BLaER1 treated with 17β-estradiol and CSF1 and Interleukin-3, amounts not matched to agents 10 nM and 100 nM (cell line): Measurements from ENCODE around the gene SPIRE2.
A peak's percentile ranks its signal among the peaks of the same experiment; 100 is the strongest.

Experiments
- H3K27ac ChIP-seq, 11 experiments: shearing (Covaris generic); formaldehyde crosslinking; 2 replicates each; pipeline ENCODE4 v1.8.1; 2022
- H3K27me3 ChIP-seq, 11 experiments: shearing (Covaris generic); formaldehyde crosslinking; 2 replicates each; pipeline ENCODE4 v1.8.1; 2022
- H3K36me3 ChIP-seq, 11 experiments: shearing (Covaris generic); formaldehyde crosslinking; 2 replicates each; pipeline ENCODE4 v1.8.1; 2022
- H3K4me1 ChIP-seq, 10 experiments: shearing (Covaris generic); formaldehyde crosslinking; 2 replicates each; pipeline ENCODE4 v1.8.1; 2022
- H3K4me2 ChIP-seq, 11 experiments: shearing (Covaris generic); formaldehyde crosslinking; 2 replicates each; pipeline ENCODE4 v1.8.1; 2022
- H3K4me3 ChIP-seq, 10 experiments: shearing (Covaris generic); formaldehyde crosslinking; 2 replicates each; pipeline ENCODE4 v1.8.1; 2022
- H3K9ac ChIP-seq, 11 experiments: shearing (Covaris generic); formaldehyde crosslinking; 2 replicates each; pipeline ENCODE4 v1.8.1; 2022
- H3K9me3 ChIP-seq, 11 experiments: shearing (Covaris generic); formaldehyde crosslinking; replicated peaks in 1 of 11; 2 replicates each; pipeline ENCODE4 v1.8.1; 2022
- H4K20me1 ChIP-seq, 11 experiments: shearing (Covaris generic); formaldehyde crosslinking; 2 replicates each; pipeline ENCODE4 v1.8.1; 2022
- Cebpa-rat ChIP-seq, 11 experiments: shearing (Covaris generic); IDR thresholded peaks; 2 replicates each; pipeline ENCODE4 v1.8.1; 2022

The SPIRE2 gene

GRCh38 chr16:89887243-89887642, 59.0 kb downstream of the SPIRE2 start:
- Histone ChIP-seq H3K4me2 (no peak overlapping the region), H3K9me3 (no peaks in the 10 kb centered on the region), H3K4me3 (no peak overlapping the region), H3K36me3 (peaks cover 100% of the 10 kb centered on the region in 11 experiments), H3K4me1 (peaks cover 0 to 2% (median 0%) of the 10 kb centered on the region in 10 experiments; a peak in 4 of 20 replicates), H3K9ac (no peak overlapping the region), H4K20me1 (peaks cover 58 to 100% (median 88%) of the 10 kb centered on the region in 11 experiments), H3K27ac (no peak overlapping the region), H3K27me3 (no peaks in the 10 kb centered on the region)
- TF ChIP-seq Cebpa-rat (IDR thresholded peaks at IDR 0.05) = no peak

DNA sequence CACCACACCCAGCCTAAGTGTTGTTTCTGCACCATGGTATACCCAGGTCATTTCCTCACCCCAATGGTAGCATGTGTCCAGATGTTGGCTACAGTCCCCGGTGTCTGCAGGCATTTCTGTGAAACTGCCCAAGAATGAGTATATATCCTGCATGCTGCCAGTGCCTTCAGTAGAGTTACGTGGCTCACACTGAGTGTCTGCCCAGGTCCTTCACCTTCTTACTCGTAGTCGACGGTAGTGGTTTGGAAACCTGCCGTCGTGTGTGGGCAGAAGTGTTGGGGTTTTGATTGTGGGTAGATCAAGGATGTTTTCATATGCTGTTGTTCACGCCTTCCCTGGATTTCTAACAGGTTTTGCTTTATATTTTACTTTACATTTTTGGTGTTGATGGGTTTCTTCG, 61.9 kb downstream of the SPIRE2 start:
- H3K27ac ChIP-seq = no peak overlapping the region
- no peak overlapping the region for H3K4me2 ChIP-seq
- no peaks in the 10 kb centered on the region for H3K4me1 ChIP-seq
- no peak for TF ChIP-seq Cebpa-rat (IDR thresholded peaks at IDR 0.05)
- H3K9ac ChIP-seq = 0 out of 22 replicates have a peak overlapping the region, but pooled peaks of 1 of the 11 experiments have one; percentile 26
- H3K4me3 ChIP-seq = no peak overlapping the region
- peaks cover 57 to 100% (median 88%) of the 10 kb centered on the region in 11 experiments for H4K20me1 ChIP-seq
- peaks cover 100% of the 10 kb centered on the region in 11 experiments for H3K36me3 ChIP-seq
- no peaks in the 10 kb centered on the region for H3K27me3 ChIP-seq
- H3K9me3 ChIP-seq = no peaks in the 10 kb centered on the region

- Histone ChIP-seq H3K27me3 (no peaks in the 10 kb centered on the region), H3K9ac (peak overlapping the region in 4 of 11 experiments; percentile 15 to 33 (median 30); a peak in 2 of 22 replicates), H3K4me2 (no peak overlapping the region), H3K27ac (no peak overlapping the region), H3K9me3 (no peaks in the 10 kb centered on the region), H3K4me3 (no peak overlapping the region), H3K36me3 (peaks cover 100% of the 10 kb centered on the region in 11 experiments), H3K4me1 (no peaks in the 10 kb centered on the region), H4K20me1 (peaks cover 61 to 100% (median 88%) of the 10 kb centered on the region in 11 experiments)
- no peak for TF ChIP-seq Cebpa-rat (IDR thresholded peaks at IDR 0.05)
Observed at GRCh38 chr16:89890886-89891657, 62.8 kb downstream of the SPIRE2 start.

DNA sequence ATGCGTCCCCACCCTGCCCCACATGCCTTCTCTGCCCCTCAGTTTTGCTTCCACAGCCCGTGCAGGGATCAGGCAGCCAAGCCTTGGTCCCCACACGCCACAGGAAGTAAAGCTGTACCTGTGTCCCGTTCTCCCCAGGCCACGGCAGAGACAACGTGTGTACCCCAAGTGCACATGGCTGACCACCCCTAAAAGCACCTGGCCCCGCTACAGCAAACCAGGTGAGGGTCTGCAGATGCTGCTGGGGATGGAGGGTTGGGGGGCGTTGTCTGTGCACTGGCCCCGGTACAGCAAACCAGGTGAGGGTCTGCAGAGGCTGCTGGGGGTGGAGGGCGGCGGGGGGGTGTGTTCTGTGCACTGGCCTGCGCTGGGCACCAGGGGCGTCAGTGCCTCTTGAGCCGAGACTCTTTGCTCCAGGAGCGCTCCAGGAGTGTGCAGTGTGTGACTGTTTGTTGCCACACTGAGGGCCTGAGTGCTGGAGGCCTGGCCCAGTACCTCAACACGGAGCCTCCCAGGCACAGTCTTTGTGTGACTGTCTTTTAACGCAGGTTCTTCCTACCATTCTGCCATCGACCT, 63.9 kb downstream of the SPIRE2 start:
- Histone ChIP-seq H3K36me3 (peaks cover 100% of the 10 kb centered on the region in 11 experiments), H3K9ac (no peak overlapping the region), H3K4me1 (no peaks in the 10 kb centered on the region), H3K27ac (no peak overlapping the region), H3K9me3 (no peaks in the 10 kb centered on the region), H4K20me1 (peaks cover 61 to 100% (median 89%) of the 10 kb centered on the region in 11 experiments), H3K4me2 (no peak overlapping the region), H3K27me3 (no peaks in the 10 kb centered on the region), H3K4me3 (no peak overlapping the region)
- no peak for TF ChIP-seq Cebpa-rat (IDR thresholded peaks at IDR 0.05)

- Histone ChIP-seq H4K20me1 (peaks cover 62 to 100% (median 89%) of the 10 kb centered on the region in 11 experiments), H3K4me2 (no peak overlapping the region), H3K36me3 (peaks cover 100% of the 10 kb centered on the region in 11 experiments), H3K27ac (no peak overlapping the region), H3K9ac (no peak overlapping the region), H3K9me3 (no peaks in the 10 kb centered on the region), H3K4me1 (no peaks in the 10 kb centered on the region), H3K27me3 (no peaks in the 10 kb centered on the region), H3K4me3 (no peak overlapping the region)
- no peak for TF ChIP-seq Cebpa-rat (IDR thresholded peaks at IDR 0.05)
Observed at GRCh38 chr16:89892635-89893034, 64.4 kb downstream of the SPIRE2 start.

- Histone ChIP-seq H3K27me3 (no peaks in the 10 kb centered on the region), H3K36me3 (peaks cover 100% of the 10 kb centered on the region in 11 experiments), H3K4me1 (no peaks in the 10 kb centered on the region), H3K27ac (no peak overlapping the region), H4K20me1 (peaks cover 62 to 100% (median 89%) of the 10 kb centered on the region in 11 experiments), H3K9ac (no peak overlapping the region), H3K4me2 (no peak overlapping the region), H3K4me3 (no peak overlapping the region), H3K9me3 (no peaks in the 10 kb centered on the region)
- TF ChIP-seq Cebpa-rat (IDR thresholded peaks at IDR 0.05) = no peak
Observed at GRCh38 chr16:89893642-89894548, 65.6 kb downstream of the SPIRE2 start.

- Histone ChIP-seq H3K4me1 (no peaks in the 10 kb centered on the region), H3K27me3 (no peaks in the 10 kb centered on the region), H3K4me3 (no peak overlapping the region), H3K9ac (no peak overlapping the region), H4K20me1 (peaks cover 57 to 100% (median 91%) of the 10 kb centered on the region in 11 experiments), H3K27ac (no peak overlapping the region), H3K4me2 (no peak overlapping the region), H3K36me3 (peaks cover 99 to 100% (median 100%) of the 10 kb centered on the region in 11 experiments), H3K9me3 (no peaks in the 10 kb centered on the region)
- TF ChIP-seq Cebpa-rat (IDR thresholded peaks at IDR 0.05) = no peak
Observed at GRCh38 chr16:89895482-89896250, 67.4 kb downstream of the SPIRE2 start.

GRCh38 chr16:89897204-89897603, 68.9 kb downstream of the SPIRE2 start:
- Histone ChIP-seq H3K4me1 (no peaks in the 10 kb centered on the region), H3K9ac (no peak overlapping the region), H4K20me1 (peaks cover 47 to 91% (median 81%) of the 10 kb centered on the region in 11 experiments; a peak in 21 of 22 replicates), H3K9me3 (no peaks in the 10 kb centered on the region), H3K36me3 (peaks cover 90 to 91% (median 91%) of the 10 kb centered on the region in 11 experiments), H3K27me3 (no peaks in the 10 kb centered on the region), H3K4me3 (no peak overlapping the region), H3K4me2 (no peak overlapping the region), H3K27ac (no peak overlapping the region)
- no peak for TF ChIP-seq Cebpa-rat (IDR thresholded peaks at IDR 0.05)
